Activated CD4-positive, alpha-beta T cell treated with anti-CD3 and anti-CD28 coated beads, Interleukin-2, Interleukin-4, amounts not matched to agents 100 ng/mL and 50 ng/mL, durations not matched to agents 16 hours and 8 hours (primary cell): Measurements from ENCODE around the gene MTMR4.
"Not testable (repeated sequence)": the region's sequence is repeated elsewhere in the genome, so short reads cannot be mapped to it uniquely, and the experiment has no call there.

Experiments used
- DNase-seq: peaks from one replicate; pipeline ENCODE4 v3.0.0-alpha.2; 2020; ENCODE audit warnings: low spot score

The MTMR4 gene

GRCh38 chr17:58513965-58514769 lies at the start of gene MTMR4:
Gene MTMR4, minus strand, starts transcription at chr17:58514638. Its CDS starts 231 bp downstream, at chr17:58514407.
- peak; percentile 81 for DNase-seq

DNA sequence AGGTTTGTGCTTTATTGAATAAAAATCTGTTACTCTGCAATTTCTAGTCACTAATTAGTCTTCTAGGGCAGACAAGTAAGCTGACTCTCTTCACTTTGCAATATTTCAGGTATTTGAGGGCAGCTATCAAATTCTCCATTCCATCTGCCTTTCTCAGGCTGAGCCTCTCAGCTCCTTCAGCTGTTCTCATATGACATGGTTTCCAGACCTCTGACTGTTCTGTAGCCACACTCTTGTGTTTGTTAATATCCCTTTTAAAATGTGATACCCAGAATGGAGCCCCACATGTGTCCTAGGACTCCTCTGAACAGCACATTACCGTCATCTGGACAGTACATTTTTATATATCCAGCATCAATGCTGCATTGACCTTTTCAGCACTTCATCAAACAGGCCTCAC lies 46.1 kb upstream of the MTMR4 start:
- DNase-seq, result no peak

DNA sequence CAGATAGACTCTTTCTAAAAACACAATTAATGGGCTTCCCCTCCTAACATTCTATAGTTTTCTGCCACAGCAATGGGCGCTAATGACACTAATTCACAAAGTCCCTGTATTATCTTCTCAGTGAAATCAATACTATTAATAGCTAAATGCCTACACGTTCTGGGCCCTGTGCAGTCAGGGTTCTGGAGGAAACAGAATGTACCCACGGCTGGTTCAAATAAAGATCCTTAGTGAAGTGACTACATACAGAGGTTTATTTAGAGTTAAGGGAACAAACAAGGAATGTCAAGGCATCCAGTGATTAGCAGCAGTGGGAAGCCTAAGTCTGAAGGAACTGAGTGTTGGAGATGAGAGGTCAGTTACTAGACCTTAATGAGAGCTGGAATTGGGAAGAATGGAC lies 43.5 kb upstream of the MTMR4 start:
- DNase-seq, result no peak

DNA sequence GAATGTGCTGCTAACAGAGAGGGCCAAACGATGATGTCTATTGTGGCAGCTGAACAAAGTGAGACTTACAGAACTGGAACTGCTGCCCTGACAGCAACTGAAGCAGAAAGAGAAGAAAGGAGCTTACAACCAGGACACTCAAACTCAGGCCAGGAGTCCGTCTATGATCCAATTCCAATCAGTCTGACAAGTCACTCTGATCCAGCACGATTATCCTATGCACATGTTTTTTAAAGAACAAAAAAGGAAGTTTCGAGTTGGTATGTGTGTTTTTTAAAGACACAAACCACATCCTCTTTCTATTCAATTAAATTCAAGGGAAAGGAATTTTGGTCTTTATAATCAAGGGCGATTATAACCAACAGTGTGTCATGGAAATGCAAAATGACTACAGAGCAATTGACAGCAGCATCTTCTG lies 42.4 kb upstream of the MTMR4 start:
- DNase-seq, result no peak

DNA sequence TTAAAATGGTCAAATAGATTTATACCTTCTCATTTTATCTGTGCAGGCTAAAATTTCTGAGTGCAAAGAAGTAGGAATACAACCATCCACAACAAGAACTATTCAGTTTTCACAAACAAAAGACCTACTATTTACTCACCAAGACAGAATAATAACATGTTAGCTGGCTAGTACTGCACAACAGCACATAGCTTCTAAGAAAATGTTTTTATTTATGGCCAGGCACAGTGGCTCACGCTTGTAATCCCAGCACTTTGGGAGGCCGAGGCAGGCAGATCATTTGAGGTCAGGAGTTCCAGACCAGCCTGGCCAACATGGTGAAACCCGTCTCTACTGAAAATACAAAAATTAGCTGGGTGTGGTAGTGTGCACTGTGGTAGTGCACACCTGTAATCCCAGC lies 40.7 kb upstream of the MTMR4 start:
- DNase-seq, result not testable (repeated sequence)

DNA sequence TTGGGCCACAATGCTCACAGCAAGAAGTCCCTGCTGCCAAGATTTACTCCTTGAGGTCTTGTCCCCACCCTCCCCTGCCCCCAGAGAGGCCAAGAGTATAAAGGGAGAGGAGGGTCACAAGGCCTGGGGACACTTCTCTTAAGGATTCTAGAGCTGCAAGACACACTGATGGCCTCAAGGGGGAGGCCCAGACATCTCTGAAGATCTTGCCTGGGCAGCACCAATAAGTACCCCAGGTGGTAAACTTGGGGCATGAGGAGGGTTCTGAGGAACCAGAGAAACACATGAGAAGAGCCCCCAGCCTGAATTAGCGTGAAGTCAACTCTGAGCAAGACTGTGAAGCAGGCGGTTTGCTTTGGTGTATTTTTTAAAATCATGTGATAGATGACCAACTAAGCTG lies 26.8 kb upstream of the MTMR4 start:
- DNase-seq, result no peak

DNA sequence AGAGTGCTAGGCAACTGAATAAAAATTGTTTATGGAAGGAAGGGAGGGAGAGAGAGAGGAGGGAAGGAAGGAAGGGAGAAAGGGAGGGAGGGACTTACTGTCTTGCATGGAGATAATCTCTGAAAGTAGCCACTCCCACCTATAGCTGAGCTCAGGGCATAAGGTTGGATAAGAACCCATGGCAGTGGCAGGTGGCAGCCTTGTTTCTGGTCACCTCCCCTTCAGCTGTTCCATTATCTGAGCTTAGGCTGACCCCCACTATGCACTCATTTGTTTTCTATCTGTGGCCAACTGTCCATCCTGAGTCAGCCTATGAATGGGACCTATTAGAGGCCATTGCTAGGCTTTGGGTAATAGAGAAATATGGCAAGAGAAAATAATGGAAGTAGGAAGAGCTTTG lies 25.3 kb upstream of the MTMR4 start:
- DNase-seq, result no peak

DNA sequence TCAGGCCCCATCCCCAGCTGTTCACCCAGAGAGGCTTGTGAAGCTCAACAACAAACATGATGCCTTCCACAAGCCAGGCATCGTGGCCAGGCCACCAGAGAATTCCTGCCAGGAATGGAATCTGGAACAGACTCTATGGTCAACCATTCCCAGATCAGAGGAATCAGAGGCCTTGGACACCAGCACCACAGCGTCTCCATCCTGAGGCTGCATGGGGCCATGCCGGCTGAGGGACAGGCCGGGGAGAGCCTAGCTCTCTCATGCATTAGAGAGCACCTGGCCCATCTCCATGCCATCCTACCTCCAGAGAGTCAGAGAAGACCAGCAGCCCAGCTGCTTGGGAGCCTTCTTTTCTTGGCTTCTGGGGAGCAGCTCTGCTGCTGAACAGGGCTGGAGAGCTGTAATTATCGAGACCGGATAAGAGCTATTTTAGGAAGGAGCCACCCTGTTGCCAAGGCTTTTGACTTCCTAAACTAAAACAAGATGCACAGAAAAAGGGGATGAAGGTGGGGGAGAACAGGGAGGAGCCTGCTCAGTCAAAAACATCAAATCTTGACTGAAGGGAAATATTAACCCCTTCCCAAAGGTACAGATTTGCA lies 24.5 kb upstream of the MTMR4 start:
- DNase-seq, result no peak

- no peak for DNase-seq
These were observed 22.8 kb upstream of the MTMR4 start for GRCh38 chr17:58537266-58537665.

DNA sequence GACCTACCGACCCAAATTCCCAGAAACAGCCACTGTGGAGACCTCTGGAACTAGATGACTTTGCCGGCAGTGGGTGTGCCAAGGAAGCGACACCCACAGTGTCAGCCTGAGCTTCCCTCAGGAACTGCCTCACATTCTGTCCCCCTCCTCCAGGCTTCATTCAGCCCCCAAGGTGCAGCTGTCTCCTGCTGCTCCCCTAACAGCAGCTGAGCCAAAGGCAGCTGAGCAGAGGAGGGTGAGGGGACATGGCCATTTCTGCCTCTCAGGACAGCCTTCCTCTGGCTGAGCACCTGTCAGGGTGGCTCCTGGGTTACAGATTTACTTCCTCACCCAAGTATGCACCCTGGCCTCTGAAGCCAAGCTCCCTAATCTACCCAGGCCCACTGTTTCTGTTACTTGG lies 22.1 kb upstream of the MTMR4 start:
- DNase-seq, result no peak

DNA sequence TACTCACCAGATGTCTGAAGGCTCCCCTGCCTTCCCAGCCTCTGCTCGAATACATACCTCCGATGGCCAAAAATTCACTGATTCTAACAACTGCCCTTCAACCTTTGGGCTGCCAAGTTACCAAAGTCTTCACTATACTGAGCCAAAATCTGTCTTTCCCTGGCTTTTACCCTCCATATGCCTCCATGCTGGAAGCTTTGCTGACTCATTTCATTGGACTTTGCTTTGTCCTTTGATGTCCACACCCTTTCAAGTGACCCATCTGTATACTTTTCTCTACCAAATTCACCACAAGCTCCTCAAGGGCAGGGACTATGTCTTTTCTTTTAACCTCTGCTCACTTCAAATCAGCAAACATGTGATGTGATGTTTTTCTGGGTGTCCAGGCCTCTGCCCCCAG lies 21.0 kb upstream of the MTMR4 start:
- no peak for DNase-seq

GRCh38 chr17:58534901-58535421 lies 20.5 kb upstream of the MTMR4 start:
- no peak for DNase-seq

DNA sequence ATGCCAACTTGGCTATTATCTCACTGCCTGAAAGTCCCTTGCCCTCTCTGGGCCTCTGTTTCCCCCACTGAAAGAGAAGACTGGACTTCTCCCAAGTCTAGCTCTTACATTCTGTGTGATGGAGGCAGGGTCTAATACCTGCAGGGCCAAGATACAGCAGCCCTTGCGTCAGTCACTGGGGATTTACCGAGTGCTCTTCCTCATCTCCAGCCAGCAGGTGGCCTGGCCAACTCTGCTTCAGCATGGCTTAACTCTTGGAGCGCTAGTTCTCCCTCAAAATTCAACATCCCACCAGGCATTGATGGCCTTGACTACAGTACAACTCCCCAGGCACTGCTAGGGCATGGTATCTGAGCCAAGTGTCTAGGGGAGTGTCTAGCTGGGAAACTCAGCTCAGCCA lies 19.9 kb upstream of the MTMR4 start:
- no peak for DNase-seq

GRCh38 chr17:58533616-58534188 lies 19.3 kb upstream of the MTMR4 start:
- DNase-seq, result no peak

DNA sequence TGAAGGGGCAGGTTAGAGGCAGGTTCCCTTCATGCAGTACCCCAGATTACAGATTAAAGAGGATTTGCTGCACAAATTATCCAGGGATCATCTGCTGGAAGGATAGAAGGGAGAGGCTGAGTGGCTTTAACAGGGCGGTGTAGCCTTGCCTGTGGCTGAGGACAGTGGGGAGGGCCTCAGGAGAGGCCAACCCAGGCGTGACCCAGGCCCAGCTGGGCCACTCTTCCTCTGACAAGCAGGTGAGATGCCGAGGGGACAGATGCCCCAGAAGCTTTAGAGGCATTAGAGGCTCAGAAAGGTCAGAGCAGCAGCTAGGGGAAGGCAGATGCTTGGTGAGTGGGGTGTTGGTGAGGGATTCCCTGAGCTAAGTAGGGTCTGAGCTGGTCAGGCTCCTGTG lies 18.1 kb upstream of the MTMR4 start:
- DNase-seq, result no peak

- DNase-seq, result peak; percentile 24
These were observed 17.5 kb upstream of the MTMR4 start for GRCh38 chr17:58531661-58532554.

GRCh38 chr17:58531122-58531521 lies 16.7 kb upstream of the MTMR4 start:
- DNase-seq, result no peak

- DNase-seq, result no peak
These were observed 16.2 kb upstream of the MTMR4 start for GRCh38 chr17:58530655-58531054.

DNA sequence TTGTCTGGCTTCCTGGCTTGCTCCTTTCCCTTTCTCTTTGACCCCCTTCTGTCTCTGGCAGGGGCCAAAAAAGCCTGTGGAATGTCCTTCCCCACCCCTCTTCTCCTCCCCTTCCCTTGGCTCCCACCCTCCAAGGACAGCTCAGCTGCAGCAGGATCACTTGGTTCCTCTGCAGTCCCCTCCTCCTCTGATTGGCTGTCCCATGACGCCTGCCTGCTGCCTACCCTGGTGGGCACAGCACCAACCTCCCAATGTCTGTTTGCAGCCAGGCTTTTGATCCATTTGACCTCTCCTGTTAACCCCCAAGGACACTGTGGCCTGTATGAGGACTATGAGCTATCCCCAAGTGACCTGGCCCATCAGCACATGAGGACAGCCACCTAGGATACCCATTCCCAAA lies 14.8 kb upstream of the MTMR4 start:
- no peak for DNase-seq

DNA sequence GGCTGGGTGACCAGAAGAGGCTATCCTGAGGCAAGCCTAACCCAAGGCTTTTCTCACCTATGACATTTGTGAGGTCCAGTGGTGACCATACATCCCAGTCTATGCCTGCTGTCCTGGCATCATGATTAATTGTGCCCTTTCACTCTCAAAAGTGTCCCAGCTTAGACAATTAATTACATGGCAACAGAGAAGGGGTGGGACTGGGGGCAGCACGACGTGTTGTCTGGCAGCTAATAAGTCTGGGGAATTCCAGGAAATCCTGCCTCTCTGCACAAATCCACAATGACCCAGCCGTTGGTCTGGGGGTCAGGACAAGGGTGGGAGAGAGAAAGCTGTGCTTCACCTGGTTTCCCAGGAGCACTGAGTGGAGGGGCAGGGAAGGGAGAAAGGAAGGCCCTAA lies 14.0 kb upstream of the MTMR4 start:
- no peak for DNase-seq

- DNase-seq, result no peak
These were observed 13.5 kb upstream of the MTMR4 start for GRCh38 chr17:58527949-58528348.

GRCh38 chr17:58527306-58527705 lies 12.9 kb upstream of the MTMR4 start:
- DNase-seq, result no peak
